PC-3 (cell line): ENCODE data around the gene SIGLEC6.

Experiments used
- EZH2phosphoT487 ChIP-seq: fragments of 300-600 bp; sonication (generic); IDR thresholded peaks from 2 replicates; pipeline ENCODE4 v1.6.1; 2018; ENCODE audit warnings: mild to moderate bottlenecking, antibody characterized with exemption, low read length, borderline replicate concordance
- TF ChIP-seq, protein P1 (sequence below): fragments of 300-600 bp; sonication (generic); conservative IDR thresholded peaks from 2 replicates; pipeline ENCODE4 v1.5.1; 2017; ENCODE audit warnings: antibody characterized with exemption, low read depth, mild to moderate bottlenecking, low read length

DNA sequence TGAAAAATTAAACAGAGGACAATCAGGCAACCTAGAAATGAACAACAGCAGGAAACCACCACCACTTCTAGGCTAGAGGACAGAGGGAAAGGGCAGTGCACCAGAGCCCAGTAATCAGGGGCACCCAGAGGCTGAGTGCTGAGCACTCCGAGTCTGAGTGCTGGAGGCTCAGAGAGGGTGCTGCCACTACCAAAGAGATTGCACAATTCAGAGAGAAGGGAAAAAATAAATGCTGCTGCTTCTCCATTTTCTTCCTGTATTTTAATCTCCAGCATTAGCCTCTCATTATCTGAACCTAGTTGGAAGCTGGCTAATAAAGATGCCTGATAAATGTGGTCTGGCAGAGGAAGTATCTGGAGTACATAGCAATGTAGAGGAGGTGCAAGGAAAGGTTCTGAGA lies 27.8 kb upstream of the SIGLEC6 start:
- TF ChIP-seq, protein P1, sequence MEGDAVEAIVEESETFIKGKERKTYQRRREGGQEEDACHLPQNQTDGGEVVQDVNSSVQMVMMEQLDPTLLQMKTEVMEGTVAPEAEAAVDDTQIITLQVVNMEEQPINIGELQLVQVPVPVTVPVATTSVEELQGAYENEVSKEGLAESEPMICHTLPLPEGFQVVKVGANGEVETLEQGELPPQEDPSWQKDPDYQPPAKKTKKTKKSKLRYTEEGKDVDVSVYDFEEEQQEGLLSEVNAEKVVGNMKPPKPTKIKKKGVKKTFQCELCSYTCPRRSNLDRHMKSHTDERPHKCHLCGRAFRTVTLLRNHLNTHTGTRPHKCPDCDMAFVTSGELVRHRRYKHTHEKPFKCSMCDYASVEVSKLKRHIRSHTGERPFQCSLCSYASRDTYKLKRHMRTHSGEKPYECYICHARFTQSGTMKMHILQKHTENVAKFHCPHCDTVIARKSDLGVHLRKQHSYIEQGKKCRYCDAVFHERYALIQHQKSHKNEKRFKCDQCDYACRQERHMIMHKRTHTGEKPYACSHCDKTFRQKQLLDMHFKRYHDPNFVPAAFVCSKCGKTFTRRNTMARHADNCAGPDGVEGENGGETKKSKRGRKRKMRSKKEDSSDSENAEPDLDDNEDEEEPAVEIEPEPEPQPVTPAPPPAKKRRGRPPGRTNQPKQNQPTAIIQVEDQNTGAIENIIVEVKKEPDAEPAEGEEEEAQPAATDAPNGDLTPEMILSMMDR = no peak
- no peak for TF ChIP-seq EZH2phosphoT487
